WERI-Rb-1 (cell line): ENCODE data around the gene SNX9.
"Not testable (repeated sequence)": the region's sequence is repeated elsewhere in the genome, so short reads cannot be mapped to it uniquely, and the experiment has no call there.

Experiments
- DNase-seq: peaks from one replicate; pipeline ENCODE4 v3.0.0-alpha.2; 2020
- H3K27ac ChIP-seq: fragments of 250-450 bp; sonication (Bioruptor Pico); 2 replicates; pipeline ENCODE4 v1.5.1; 2020; ENCODE audit warnings: mild to moderate bottlenecking, moderate library complexity
- H3K27me3 ChIP-seq: fragments of 250-450 bp; sonication (Bioruptor Pico); 2 replicates; pipeline ENCODE4 v1.5.1; 2021; ENCODE audit warnings: mild to moderate bottlenecking, low read depth, moderate library complexity; ENCODE audit not compliant: insufficient read depth, severe bottlenecking
- H3K36me3 ChIP-seq: fragments of 250-450 bp; sonication (Bioruptor Pico); 2 replicates; pipeline ENCODE4 v1.5.1; 2020; ENCODE audit warnings: mild to moderate bottlenecking, moderate library complexity
- H3K4me3 ChIP-seq: 2 replicates; pipeline ENCODE4 v1.5.1; 2011; ENCODE audit warnings: low read depth, mild to moderate bottlenecking, control low read depth, low read length
- H3K9me3 ChIP-seq: fragments of 250-450 bp; sonication (Bioruptor Pico); 2 replicates; pipeline ENCODE4 v1.5.1; 2021; ENCODE audit warnings: mild to moderate bottlenecking, moderate library complexity; ENCODE audit not compliant: severe bottlenecking
- TF ChIP-seq, protein P1 (sequence below): IDR thresholded peaks from 2 replicates; pipeline ENCODE4 v1.5.1; 2011; ENCODE audit warnings: low read depth, mild to moderate bottlenecking, control low read depth, inconsistent platforms, low read length

Gene SNX9

DNA sequence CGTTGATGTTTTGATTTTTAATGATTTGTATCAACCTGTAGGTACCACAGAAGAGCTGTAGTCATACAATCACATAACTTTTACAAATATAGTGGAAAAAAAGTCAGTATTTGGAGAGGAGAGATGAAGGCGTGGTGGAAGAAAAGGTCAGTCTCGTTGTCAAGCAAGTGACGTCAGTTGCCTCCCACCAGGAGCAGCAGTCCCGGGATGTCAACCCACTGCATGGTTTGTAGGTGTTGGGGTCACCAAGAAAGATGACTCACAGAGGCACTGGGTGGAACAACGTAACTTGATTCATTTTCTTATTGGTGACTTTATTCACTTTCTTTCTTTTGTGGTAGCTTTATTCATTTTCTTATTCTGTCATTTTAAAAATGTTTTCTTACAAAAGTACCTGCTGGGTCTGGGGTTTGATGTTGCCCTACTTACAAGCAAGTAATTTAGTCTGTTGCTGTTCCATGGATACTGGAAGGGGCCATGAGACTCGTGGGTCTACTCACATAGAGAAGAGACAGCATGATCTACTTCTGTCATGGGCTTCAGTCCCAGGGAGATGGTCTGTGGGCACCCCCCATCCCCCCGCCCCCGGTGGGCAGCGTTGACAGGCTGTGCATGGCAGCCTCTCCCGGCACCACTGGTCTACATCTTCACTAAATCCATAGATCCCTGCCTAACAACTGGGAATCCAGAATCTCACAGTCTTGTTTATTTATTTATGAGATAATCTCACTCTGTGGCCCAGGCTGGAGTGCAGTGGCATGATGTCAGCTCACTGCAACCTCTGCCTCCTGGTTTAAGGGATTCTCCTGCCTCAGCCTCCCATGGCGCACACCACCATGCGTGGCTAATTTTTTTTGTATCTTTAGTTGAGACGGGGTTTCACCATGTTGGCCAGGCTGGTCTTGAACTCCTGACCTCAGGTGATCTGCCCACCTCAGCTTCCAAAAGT is 122.2 kb downstream of the SNX9 start:
- Histone ChIP-seq H3K9me3 (no peaks in the 10 kb centered on the region), H3K27ac (no peak overlapping the region), H3K27me3 (no peaks in the 10 kb centered on the region), H3K36me3 (peaks cover 46% of the 10 kb centered on the region), H3K4me3 (no peak overlapping the region)
- no peak for DNase-seq
- TF ChIP-seq, protein P1, sequence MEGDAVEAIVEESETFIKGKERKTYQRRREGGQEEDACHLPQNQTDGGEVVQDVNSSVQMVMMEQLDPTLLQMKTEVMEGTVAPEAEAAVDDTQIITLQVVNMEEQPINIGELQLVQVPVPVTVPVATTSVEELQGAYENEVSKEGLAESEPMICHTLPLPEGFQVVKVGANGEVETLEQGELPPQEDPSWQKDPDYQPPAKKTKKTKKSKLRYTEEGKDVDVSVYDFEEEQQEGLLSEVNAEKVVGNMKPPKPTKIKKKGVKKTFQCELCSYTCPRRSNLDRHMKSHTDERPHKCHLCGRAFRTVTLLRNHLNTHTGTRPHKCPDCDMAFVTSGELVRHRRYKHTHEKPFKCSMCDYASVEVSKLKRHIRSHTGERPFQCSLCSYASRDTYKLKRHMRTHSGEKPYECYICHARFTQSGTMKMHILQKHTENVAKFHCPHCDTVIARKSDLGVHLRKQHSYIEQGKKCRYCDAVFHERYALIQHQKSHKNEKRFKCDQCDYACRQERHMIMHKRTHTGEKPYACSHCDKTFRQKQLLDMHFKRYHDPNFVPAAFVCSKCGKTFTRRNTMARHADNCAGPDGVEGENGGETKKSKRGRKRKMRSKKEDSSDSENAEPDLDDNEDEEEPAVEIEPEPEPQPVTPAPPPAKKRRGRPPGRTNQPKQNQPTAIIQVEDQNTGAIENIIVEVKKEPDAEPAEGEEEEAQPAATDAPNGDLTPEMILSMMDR = no peak

DNA sequence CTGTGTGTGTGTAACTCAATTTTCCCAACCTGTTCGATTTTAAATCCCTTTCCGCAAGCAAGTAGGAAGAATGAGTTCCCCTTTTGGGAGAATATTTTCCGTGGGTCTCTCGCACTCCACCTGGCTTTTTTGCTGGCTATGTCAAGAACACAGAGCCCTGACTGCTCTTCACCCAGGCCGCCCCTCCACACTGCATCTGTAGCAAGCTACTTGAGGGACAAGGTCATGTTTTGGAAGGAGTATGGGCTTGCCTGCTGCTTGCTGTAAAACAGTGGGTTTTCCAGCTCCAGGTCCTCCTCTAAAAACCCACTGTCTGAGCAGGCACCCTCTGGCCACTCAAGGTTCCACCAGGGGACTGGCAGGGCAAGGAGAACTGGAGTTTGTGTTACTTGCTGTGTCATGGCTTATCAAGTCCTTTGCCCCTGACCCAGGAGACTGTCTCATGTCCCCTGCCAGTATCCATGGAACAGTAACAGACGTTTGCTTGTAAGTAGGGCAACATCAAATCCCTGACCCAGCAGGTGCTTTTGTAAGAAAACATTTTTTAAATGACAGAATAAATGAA is 123.1 kb downstream of the SNX9 start:
- no peak for DNase-seq
- TF ChIP-seq, protein P1 = no peak
- no peak overlapping the region for H3K27ac ChIP-seq
- H3K27me3 ChIP-seq = no peaks in the 10 kb centered on the region
- H3K4me3 ChIP-seq = no peak overlapping the region
- H3K36me3 ChIP-seq = peaks cover 37% of the 10 kb centered on the region
- H3K9me3 ChIP-seq = no peaks in the 10 kb centered on the region

DNA sequence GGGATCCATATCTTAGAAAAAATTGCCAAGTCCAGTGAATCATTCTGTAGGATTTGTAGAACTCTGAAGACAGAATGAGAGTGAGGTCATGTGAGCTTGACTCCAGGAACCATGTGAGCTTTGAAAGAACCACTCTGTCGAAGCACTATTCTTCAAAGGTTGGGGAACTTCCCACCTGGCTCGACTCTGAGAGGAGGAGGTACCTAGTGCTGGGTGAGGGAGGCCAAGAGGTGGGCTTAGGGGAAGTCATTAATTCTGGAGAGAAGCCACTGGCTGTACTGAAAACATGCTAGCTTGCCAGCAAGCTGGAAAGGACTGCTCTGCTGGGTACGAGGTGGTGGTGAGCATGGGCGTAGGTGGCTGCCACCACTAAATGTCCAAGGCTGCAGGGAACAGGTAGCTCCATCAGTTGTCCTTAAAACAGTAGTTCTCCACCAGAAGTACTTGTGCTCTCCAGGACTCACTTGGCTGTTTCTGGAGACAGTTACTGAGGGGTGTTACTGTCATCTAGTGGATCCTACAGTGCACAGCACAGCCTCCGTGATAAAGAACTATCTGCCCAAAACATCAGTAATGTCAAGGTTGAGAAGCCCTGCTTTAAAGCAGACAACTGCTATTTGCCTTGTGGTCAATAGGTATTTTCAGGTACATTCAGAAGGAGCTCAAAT is 124.0 kb downstream of the SNX9 start:
- H3K9me3 ChIP-seq = no peaks in the 10 kb centered on the region
- peaks cover 28% of the 10 kb centered on the region for H3K36me3 ChIP-seq
- H3K27me3 ChIP-seq = no peaks in the 10 kb centered on the region
- no peak overlapping the region for H3K4me3 ChIP-seq
- TF ChIP-seq, protein P1 = peak; percentile 80
- H3K27ac ChIP-seq = no peak overlapping the region
- no peak for DNase-seq

DNA sequence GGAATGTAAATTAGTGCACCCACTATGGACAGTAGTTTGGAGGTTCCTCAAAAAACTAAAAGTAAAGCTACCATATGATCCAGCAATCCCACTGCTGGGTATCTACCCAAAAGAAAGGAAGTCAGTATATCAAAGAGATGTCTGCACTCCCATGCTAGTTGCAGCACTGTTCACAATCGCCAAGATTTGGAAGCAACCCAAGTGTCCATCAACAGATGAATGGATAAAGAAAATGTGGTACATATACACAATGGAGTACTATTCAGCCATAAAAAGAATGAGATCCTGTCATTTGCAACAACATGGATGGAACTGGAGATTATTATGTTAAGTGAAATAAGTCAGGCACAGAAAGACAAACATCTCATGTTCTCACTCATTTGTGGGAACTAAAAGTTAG is 127.9 kb downstream of the SNX9 start:
- H3K27ac ChIP-seq, H3K36me3 ChIP-seq, DNase-seq, H3K4me3 ChIP-seq, H3K27me3 ChIP-seq, H3K9me3 ChIP-seq: not testable (repeated sequence)

DNA sequence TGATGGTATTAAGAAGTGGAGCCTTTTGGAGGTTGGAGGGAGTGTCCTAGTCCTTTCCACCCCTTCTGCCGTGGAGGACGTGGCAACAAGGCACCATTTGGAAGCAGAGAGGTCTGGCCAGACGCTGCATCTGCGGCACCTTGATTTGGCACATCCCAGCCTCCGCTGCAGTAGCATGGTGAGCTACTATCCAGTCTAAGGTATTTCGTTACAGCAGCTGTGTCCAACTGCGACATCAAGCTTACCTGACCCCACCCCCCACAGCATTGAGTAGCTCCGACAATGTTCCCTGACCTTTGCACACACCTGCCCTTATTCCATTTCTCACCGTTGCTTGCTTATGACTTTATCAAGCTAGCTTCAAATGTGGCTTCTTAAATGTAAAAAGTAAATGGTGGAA is 128.8 kb downstream of the SNX9 start:
- Histone ChIP-seq H3K36me3 (no peaks in the 10 kb centered on the region), H3K27me3 (no peaks in the 10 kb centered on the region), H3K27ac (no peak overlapping the region), H3K4me3 (no peak overlapping the region), H3K9me3 (no peaks in the 10 kb centered on the region)
- no peak for DNase-seq
- TF ChIP-seq, protein P1 = no peak

DNA sequence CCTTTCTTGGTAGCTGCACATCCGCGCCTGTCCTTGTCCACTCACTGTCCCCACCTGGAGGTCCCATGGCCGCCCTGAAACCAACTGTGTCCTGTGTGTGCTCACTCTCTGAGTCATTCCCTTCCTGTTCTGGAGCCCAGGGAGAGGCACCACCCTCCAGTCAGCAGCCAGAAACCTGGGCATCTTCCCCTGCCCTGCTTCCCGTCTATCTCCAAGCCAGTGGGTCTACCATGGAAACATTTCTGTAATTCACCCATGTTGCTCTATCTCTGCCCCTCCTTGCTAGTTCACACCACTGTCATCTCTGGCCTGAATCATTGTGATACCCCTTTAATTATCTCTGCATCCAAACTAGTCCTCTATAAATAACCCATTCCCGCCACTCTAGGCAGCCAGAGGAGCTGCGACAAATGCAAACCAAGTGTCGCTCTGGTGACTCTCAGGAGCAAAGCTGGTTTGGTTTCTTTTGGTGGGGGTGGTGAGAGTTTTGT is 129.9 kb downstream of the SNX9 start:
- Histone ChIP-seq H3K9me3 (peaks cover 2% of the 10 kb centered on the region), H3K36me3 (no peaks in the 10 kb centered on the region), H3K4me3 (no peak overlapping the region), H3K27me3 (no peaks in the 10 kb centered on the region), H3K27ac (no peak overlapping the region)
- DNase-seq = no peak
- TF ChIP-seq, protein P1 = no peak
